GM12864 (cell line): ENCODE measurements around the gene ZNF654.
"Not testable (repeated sequence)": the region's sequence is repeated elsewhere in the genome, so short reads cannot be mapped to it uniquely, and the experiment has no call there.

Source experiments
- DNase-seq: peaks from one replicate; pipeline ENCODE4 v3.0.0-alpha.2; 2011; ENCODE audit warnings: low read depth
- H3K4me3 ChIP-seq: 2 replicates; pipeline ENCODE4 v1.5.1; 2011; ENCODE audit warnings: mild to moderate bottlenecking, low read depth, low read length, control low read depth
- TF ChIP-seq, protein P1 (sequence below): IDR thresholded peaks from 2 replicates; pipeline ENCODE4 v1.5.1; 2011; ENCODE audit warnings: low read depth, mild to moderate bottlenecking, moderate library complexity, low read length, control low read depth, inconsistent platforms; ENCODE audit errors: missing control alignments

Gene ZNF654

DNA sequence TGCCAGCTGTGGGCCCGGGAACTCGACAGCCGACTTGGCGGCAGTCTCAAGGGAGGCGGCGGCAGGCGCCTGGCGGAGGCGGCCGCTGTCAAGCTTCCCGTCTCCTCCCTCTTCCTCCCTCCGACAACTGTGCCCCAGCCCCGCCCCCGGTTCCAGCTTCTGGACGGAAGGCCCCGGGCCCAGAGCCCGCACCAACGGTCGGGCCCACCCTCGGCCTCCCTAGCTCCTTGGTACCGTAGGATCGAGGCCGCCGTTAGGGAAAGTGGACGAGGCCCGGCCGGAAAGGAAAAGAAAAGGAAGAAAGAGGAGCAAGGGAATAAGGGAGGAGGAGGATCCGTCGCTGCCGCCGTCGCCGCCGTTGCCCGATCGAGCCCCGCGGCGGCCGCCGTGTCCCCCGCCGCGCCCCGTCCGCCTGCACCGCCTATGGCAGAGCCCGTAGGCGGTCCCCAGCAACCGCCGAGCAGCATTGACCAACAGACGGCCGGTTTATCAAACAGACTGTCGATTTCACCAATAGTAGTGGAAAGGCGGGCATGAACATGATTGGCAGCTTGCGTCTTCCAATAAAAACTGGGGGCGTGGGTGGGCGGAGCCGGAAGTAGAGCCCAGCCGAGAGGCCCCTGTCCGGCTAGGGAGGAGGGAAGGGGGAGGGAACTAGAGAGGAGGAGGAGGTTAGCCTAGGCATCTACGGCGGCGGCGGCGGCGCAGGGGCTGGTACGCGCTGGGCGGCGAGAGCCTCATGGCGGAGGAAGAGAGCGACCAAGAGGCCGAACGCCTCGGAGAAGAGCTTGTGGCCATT, at the start of gene ZNF654, which contains the start of gene CGGBP1:
Gene ZNF654 (plus strand): TSS at position 675 of the 799 bp plus-strand sequence. CDS start 65 bp downstream, at position 740.
Gene CGGBP1 (minus strand): TSS at position 425 of the 799 bp plus-strand sequence. CDS start 3,029 bp downstream, outside the sequence.
- H3K4me3 ChIP-seq = peak within 1 kb of the TSS; percentile 100
- DNase-seq = peak; percentile 96
- TF ChIP-seq, protein P1, sequence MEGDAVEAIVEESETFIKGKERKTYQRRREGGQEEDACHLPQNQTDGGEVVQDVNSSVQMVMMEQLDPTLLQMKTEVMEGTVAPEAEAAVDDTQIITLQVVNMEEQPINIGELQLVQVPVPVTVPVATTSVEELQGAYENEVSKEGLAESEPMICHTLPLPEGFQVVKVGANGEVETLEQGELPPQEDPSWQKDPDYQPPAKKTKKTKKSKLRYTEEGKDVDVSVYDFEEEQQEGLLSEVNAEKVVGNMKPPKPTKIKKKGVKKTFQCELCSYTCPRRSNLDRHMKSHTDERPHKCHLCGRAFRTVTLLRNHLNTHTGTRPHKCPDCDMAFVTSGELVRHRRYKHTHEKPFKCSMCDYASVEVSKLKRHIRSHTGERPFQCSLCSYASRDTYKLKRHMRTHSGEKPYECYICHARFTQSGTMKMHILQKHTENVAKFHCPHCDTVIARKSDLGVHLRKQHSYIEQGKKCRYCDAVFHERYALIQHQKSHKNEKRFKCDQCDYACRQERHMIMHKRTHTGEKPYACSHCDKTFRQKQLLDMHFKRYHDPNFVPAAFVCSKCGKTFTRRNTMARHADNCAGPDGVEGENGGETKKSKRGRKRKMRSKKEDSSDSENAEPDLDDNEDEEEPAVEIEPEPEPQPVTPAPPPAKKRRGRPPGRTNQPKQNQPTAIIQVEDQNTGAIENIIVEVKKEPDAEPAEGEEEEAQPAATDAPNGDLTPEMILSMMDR = no peak

DNA sequence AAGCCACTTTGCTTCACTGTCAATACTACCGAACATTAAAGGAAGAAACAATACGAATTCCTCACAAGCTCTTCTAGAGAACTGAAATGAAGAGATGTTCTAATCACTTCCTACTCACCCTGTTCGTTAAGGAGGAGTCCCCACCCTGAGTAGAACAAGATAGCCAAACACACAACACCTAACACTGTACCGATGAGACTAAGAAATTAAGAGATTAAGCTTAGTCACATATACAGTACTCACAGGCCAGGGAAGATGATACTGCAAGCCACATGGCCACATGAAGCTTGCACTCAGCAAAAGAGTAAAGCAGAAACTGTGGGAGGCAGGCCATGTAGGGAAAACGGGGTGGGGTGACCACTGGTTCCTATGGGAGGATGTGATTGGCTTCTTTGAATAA, 48.2 kb upstream of the ZNF654 start:
- no peak for DNase-seq
- H3K4me3 ChIP-seq = no peak overlapping the region
- TF ChIP-seq, protein P1 = no peak

DNA sequence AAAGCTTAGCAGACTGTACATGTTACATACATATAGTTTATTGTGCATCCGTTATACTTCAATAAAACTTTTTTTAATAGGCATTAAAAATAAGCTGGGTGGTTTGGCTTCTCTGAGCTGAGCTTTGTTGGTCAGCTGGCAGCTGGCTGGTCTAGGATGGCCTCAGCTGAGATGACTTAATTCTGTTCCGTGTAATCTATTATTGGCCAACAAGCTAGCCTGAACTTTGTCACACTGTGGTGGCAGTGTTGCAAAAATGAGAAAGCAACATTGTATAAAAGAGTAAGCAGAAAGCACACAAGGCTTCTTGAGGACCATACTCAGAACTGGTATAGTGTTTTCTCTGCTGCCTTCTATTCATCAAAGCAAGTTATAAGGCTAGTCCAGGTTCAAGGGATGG, 45.5 kb upstream of the ZNF654 start:
- TF ChIP-seq, protein P1 = no peak

DNA sequence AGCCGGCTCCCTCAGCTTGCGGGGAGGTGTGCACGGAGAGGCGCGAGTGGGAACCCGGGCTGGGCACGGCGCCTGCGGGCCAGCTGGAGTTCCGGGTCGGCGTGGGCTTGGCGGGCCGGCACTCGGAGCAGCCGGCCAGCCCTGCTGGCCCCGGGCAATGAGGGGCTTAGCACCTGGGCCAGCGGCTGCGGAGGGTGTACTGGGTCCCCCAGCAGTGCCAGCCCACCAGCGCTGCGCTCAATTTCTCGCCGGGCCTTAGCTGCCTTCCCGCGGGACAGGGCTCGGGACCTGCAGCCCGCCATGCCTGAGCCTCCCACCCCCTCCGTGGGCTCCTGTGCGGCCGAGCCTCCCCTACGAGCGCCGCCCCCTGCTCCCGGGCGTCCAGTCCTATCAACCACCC, 43.4 kb upstream of the ZNF654 start:
- not testable (repeated sequence) for H3K4me3 ChIP-seq, DNase-seq

More for the DNA sequence above, 45.5 kb upstream of the ZNF654 start:
- no peak for DNase-seq
- H3K4me3 ChIP-seq = no peak overlapping the region

DNA sequence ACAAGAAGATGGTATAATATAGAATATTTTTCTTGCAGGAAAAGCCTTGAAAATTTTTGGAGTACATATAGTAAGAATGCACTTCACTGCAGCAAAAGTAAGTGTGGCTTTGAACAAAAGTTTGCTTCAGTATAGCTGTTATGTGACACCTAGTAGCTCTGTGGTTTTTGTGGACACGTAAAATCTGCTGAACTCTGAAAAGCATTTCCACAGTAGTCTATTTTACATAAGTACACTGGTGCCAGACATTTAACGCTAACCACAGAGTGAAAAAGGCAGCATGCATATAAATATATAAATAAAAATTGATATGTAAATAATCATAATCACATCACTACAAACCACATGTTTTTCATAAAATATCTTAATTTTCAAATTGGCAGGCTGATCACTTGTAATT, 40.0 kb upstream of the ZNF654 start:
- TF ChIP-seq, protein P1 = no peak
- H3K4me3 ChIP-seq = no peak overlapping the region
- no peak for DNase-seq

DNA sequence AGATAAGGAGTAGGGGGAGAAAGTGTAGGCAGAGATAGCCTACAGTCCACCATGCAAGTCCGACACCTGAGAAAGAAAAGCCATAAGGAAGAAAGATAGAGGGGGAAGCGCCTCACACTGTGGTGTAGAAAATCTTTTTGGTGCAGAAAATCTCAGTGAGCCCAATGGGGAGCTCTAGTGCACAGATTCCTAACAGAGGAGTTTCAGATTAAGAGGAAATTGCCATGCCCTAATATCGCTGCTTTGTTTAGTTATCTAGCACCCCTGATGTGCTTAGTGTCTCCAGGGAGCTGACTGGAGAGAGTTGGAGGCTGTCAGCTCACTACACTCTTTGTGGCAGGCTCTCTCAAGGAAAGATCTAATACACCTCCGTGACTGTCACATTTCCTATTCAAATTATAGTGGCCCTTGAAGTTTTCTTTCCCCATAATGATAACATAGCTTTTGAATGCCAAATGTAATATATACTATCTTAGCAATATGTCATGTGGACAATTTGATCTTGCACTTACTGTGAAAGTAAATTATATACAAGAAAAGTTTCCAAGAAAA, 34.0 kb upstream of the ZNF654 start:
- TF ChIP-seq, protein P1 = no peak
- DNase-seq = no peak
- H3K4me3 ChIP-seq = no peak overlapping the region

DNA sequence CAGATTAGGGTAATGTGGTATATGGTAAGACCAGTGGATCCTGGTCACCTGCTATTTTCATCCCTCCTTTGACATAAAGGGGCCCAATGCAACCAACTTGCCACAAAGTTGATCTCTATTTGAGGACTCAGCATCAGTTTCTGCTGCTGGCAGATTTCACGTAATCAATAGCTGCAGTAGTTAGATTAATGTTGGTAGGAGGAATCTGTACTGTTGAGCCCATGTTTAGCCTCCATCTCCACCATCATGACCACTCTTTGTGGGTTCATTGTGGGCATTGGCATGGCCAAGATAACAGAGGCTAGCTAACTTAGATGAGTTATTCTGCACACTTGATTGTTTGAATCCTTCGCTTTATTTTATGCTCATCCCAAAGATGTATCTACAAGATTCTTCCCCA, 30.2 kb upstream of the ZNF654 start:
- no peak overlapping the region for H3K4me3 ChIP-seq
- DNase-seq = no peak
- TF ChIP-seq, protein P1 = no peak
